Kidney (tissue), 14 donors: ENCODE data around the gene ALDH1L1. TPM values are rescaled to one million over a fixed set of nuclear protein-coding genes. Genes with fewer than 3 reads are reported as not detected.
"Not testable (repeated sequence)": the region's sequence is repeated elsewhere in the genome, so short reads cannot be mapped to it uniquely, and the experiment has no call there.

Source experiments
- DNase-seq, 5 donors: peaks; one replicate each; pipeline ENCODE4 v3.0.0-alpha.2; 2013 to 2020
- FAIRE-seq: peaks from 2 replicates; lab custom pipeline; 2012; peaks lifted over from hg19 to GRCh38; lab: Jason Lieb, UNC
- H3K27ac ChIP-seq, 2 donors: one replicate each; pipeline ENCODE4 v1.7.0; 2013; ENCODE audit warnings: low read depth in 2 of 2, low read length in 2 of 2, inconsistent platforms in 1 of 2
- H3K27me3 ChIP-seq: one replicate; pipeline ENCODE4 v1.7.1; 2013; ENCODE audit warnings: low read length, inconsistent platforms; ENCODE audit not compliant: control insufficient read depth, insufficient read depth
- H3K36me3 ChIP-seq, 3 donors: one replicate each; pipeline versions ENCODE4 v1.7.0 to v1.7.1; 2013; ENCODE audit warnings: low read length in 3 of 3, control low read depth in 1 of 3, inconsistent platforms in 1 of 3; ENCODE audit not compliant: insufficient read depth in 3 of 3, control insufficient read depth in 2 of 3
- H3K4me1 ChIP-seq, 3 donors: one replicate each; pipeline versions ENCODE4 v1.7.0 to v1.7.1; 2013; ENCODE audit warnings: low read length in 3 of 3, inconsistent platforms in 1 of 3, low read depth in 1 of 3; ENCODE audit not compliant: control insufficient read depth in 2 of 3, insufficient read depth in 2 of 3
- H3K4me3 ChIP-seq, 3 donors: one replicate each; pipeline versions ENCODE4 v1.7.0 to v1.8.1; 2013; ENCODE audit warnings: low read length in 3 of 3, control low read depth in 1 of 3, inconsistent platforms in 1 of 3
- H3K9ac ChIP-seq, 3 donors: one replicate each; pipeline versions ENCODE4 v1.7.0 to v1.7.1; 2013; ENCODE audit warnings: low read length in 3 of 3, control low read depth in 1 of 3, inconsistent platforms in 1 of 3
- H3K9me3 ChIP-seq, 3 donors: one replicate each; pipeline versions ENCODE4 v1.7.0 to v1.7.1; 2013; ENCODE audit warnings: low read length in 3 of 3, control low read depth in 1 of 3, inconsistent platforms in 1 of 3; ENCODE audit not compliant: control insufficient read depth in 2 of 3, insufficient read depth in 1 of 3
- CTCF ChIP-seq: IDR thresholded peaks from 3 replicates; pipeline ENCODE4 v1.5.1; 2012; ENCODE audit warnings: mild to moderate bottlenecking, moderate library complexity, borderline replicate concordance; ENCODE audit not compliant: insufficient read depth; ENCODE audit errors: extremely low read depth
- intact Hi-C: fragments of 100-400 bp; cut with DNase I; formaldehyde crosslinking; loops from one replicate; pipeline ENCODE4 v1.11.1; 2022
- polyA plus RNA-seq: library from polyadenylated mRNA; stranded (reverse); fragments of 350-450 nt; fragmentation: Illumina TruSeq; extraction: RNeasy Lipid Tissue Mini Kit (QIAGEN cat#74804); gene quantifications from one replicate; pipeline ENCODE4 v1.2.3, GENCODE V29; 2014; ENCODE audit warnings: low read depth, low replicate concordance; ENCODE audit not compliant: insufficient read depth
- total RNA-seq: library from RNA; stranded (reverse); fragmentation: NEBNext Ultra II Directional; extraction: Animal tissue kit (Norgen Biotek cat#: 25700); gene quantifications from one replicate; pipeline ENCODE4 v1.2.1, GENCODE V29; 2021
- donor health status: control.
- donor health status: control.
- donor health status: control.
- donor health status: control.
- donor health status: control.
- donor health status: DM: yes; HTN: yes; CAD: no.
- donor health status: Normal renal cell carcinoma (clear cell type).

The ALDH1L1 gene
- total and polyA plus RNA-seq, 2 donors from 2014 or later = 60.0 to 199 TPM

GRCh38 chr3:126100269-126100633, 80.1 kb downstream of the ALDH1L1 start:
- intact Hi-C loops = no loop called here
- Histone ChIP-seq H3K27ac (no peak overlapping the region), H3K9me3 (no peaks in the 10 kb centered on the region), H3K4me1 (no peaks in the 10 kb centered on the region), H3K36me3 (peaks cover 0 to 29% (median 8%) of the 10 kb centered on the region in 3 donors), H3K4me3 (no peak overlapping the region), H3K27me3 (no peaks in the 10 kb centered on the region), H3K9ac (no peak overlapping the region)
- FAIRE-seq (no peak), DNase-seq (no peak)
- no peak for TF ChIP-seq CTCF

- Histone ChIP-seq H3K27me3 (no peaks in the 10 kb centered on the region), H3K36me3 (peaks cover 0 to 14% (median 5%) of the 10 kb centered on the region in 3 donors), H3K27ac (no peak overlapping the region), H3K4me3 (no peak overlapping the region), H3K9ac (no peak overlapping the region), H3K9me3 (no peaks in the 10 kb centered on the region), H3K4me1 (no peaks in the 10 kb centered on the region)
- no peak for DNase-seq
- intact Hi-C loops = no loop called here
- no peak for TF ChIP-seq CTCF
- FAIRE-seq = no peak
Measured at GRCh38 chr3:126098391-126098858, 82.0 kb downstream of the ALDH1L1 start.

- TF ChIP-seq CTCF = no peak
- H3K4me3 ChIP-seq = no peak overlapping the region
- H3K27me3 ChIP-seq = no peaks in the 10 kb centered on the region
- H3K9me3 ChIP-seq = no peaks in the 10 kb centered on the region
- H3K9ac ChIP-seq = no peak overlapping the region
- FAIRE-seq (no peak), DNase-seq (no peak)
- intact Hi-C loops = no loop called here
- no peak overlapping the region for H3K27ac ChIP-seq
- H3K36me3 ChIP-seq = peaks cover 0 to 7% (median under 1%) of the 10 kb centered on the region in 3 donors
- no peaks in the 10 kb centered on the region for H3K4me1 ChIP-seq
Measured at GRCh38 chr3:126097801-126098200, 82.6 kb downstream of the ALDH1L1 start.

- FAIRE-seq, H3K27ac ChIP-seq, H3K4me3 ChIP-seq, intact Hi-C loops, H3K27me3 ChIP-seq, H3K36me3 ChIP-seq, H3K9ac ChIP-seq, H3K4me1 ChIP-seq, H3K9me3 ChIP-seq, DNase-seq: not testable (repeated sequence)
Measured at GRCh38 chr3:126096274-126096673, 84.1 kb downstream of the ALDH1L1 start.

- H3K27me3 ChIP-seq, H3K9me3 ChIP-seq, intact Hi-C loops, H3K9ac ChIP-seq, H3K36me3 ChIP-seq, DNase-seq, H3K4me3 ChIP-seq, H3K4me1 ChIP-seq, H3K27ac ChIP-seq, FAIRE-seq: not testable (repeated sequence)
Measured at GRCh38 chr3:126092128-126092527, 88.3 kb downstream of the ALDH1L1 start.
